ENCODE results near the gene GPRC5B. TPM values are rescaled to one million over a fixed set of nuclear protein-coding genes. Genes with fewer than 3 reads are reported as not detected.

GPRC5B gene
- total RNA-seq, 1 donor = 0.21 TPM

- Histone ChIP-seq H3K27me3 (ENCODE audit: insufficient read depth, low read length) (no peaks in the 10 kb centered on the region), H3K4me3 (ENCODE audit: low read length) (no peak overlapping the region), H3K4me1 (ENCODE audit: insufficient read depth, low read length) (peaks cover 4% of the 10 kb centered on the region), H3K9me3 (ENCODE audit: low read depth, low read length) (no peaks in the 10 kb centered on the region)
Measured at GRCh38 chr16:19909750-19910322, 25.2 kb upstream of the GPRC5B start.

GRCh38 chr16:19908921-19909320 is 24.3 kb upstream of the GPRC5B start:
- Histone ChIP-seq H3K9me3 (ENCODE audit: low read depth, low read length) (no peaks in the 10 kb centered on the region), H3K4me3 (ENCODE audit: low read length) (no peak overlapping the region), H3K27me3 (ENCODE audit: insufficient read depth, low read length) (no peaks in the 10 kb centered on the region), H3K4me1 (ENCODE audit: insufficient read depth, low read length) (peaks cover 4% of the 10 kb centered on the region)

GRCh38 chr16:19907161-19907992 is 22.7 kb upstream of the GPRC5B start:
- H3K4me1 ChIP-seq (ENCODE audit: insufficient read depth, low read length) = peaks cover 4% of the 10 kb centered on the region
- H3K9me3 ChIP-seq (ENCODE audit: low read depth, low read length) = no peaks in the 10 kb centered on the region
- no peak overlapping the region for H3K4me3 ChIP-seq (ENCODE audit: low read length)
- no peaks in the 10 kb centered on the region for H3K27me3 ChIP-seq (ENCODE audit: insufficient read depth, low read length)

GRCh38 chr16:19901164-19901563 is 16.5 kb upstream of the GPRC5B start:
- no peaks in the 10 kb centered on the region for H3K27me3 ChIP-seq (ENCODE audit: insufficient read depth, low read length)
- no peaks in the 10 kb centered on the region for H3K4me1 ChIP-seq (ENCODE audit: insufficient read depth, low read length)
- H3K4me3 ChIP-seq (ENCODE audit: low read length) = no peak overlapping the region
- H3K9me3 ChIP-seq (ENCODE audit: low read depth, low read length) = no peaks in the 10 kb centered on the region

GRCh38 chr16:19899605-19899955 is 14.9 kb upstream of the GPRC5B start:
- Histone ChIP-seq H3K4me3 (ENCODE audit: low read length) (no peak overlapping the region), H3K27me3 (ENCODE audit: insufficient read depth, low read length) (no peaks in the 10 kb centered on the region), H3K9me3 (ENCODE audit: low read depth, low read length) (no peaks in the 10 kb centered on the region), H3K4me1 (ENCODE audit: insufficient read depth, low read length) (no peaks in the 10 kb centered on the region)

- H3K4me1 ChIP-seq (ENCODE audit: insufficient read depth, low read length) = no peaks in the 10 kb centered on the region
- no peaks in the 10 kb centered on the region for H3K27me3 ChIP-seq (ENCODE audit: insufficient read depth, low read length)
Measured at GRCh38 chr16:19898924-19899604, 14.4 kb upstream of the GPRC5B start.

GRCh38 chr16:19898166-19898565 is 13.5 kb upstream of the GPRC5B start:
- Histone ChIP-seq H3K27me3 (ENCODE audit: insufficient read depth, low read length) (no peaks in the 10 kb centered on the region), H3K4me1 (ENCODE audit: insufficient read depth, low read length) (no peaks in the 10 kb centered on the region), H3K9me3 (ENCODE audit: low read depth, low read length) (no peaks in the 10 kb centered on the region), H3K4me3 (ENCODE audit: low read length) (no peak overlapping the region)

More at GRCh38 chr16:19898924-19899604, 14.4 kb upstream of the GPRC5B start:
- Histone ChIP-seq H3K9me3 (ENCODE audit: low read depth, low read length) (no peaks in the 10 kb centered on the region), H3K4me3 (ENCODE audit: low read length) (no peak overlapping the region)

- H3K4me1 ChIP-seq (ENCODE audit: insufficient read depth, low read length) = no peaks in the 10 kb centered on the region
- no peaks in the 10 kb centered on the region for H3K27me3 ChIP-seq (ENCODE audit: insufficient read depth, low read length)
- H3K4me3 ChIP-seq (ENCODE audit: low read length) = no peak overlapping the region
- no peaks in the 10 kb centered on the region for H3K9me3 ChIP-seq (ENCODE audit: low read depth, low read length)
Measured at GRCh38 chr16:19896951-19897350, 12.3 kb upstream of the GPRC5B start.

- no peak overlapping the region for H3K4me3 ChIP-seq (ENCODE audit: low read length)
- H3K4me1 ChIP-seq (ENCODE audit: insufficient read depth, low read length) = no peaks in the 10 kb centered on the region
- H3K9me3 ChIP-seq (ENCODE audit: low read depth, low read length) = no peaks in the 10 kb centered on the region
- H3K27me3 ChIP-seq (ENCODE audit: insufficient read depth, low read length) = no peaks in the 10 kb centered on the region
Measured at GRCh38 chr16:19894586-19894985, 9.9 kb upstream of the GPRC5B start.

GRCh38 chr16:19892902-19893301 is 8.3 kb upstream of the GPRC5B start:
- Histone ChIP-seq H3K4me1 (ENCODE audit: insufficient read depth, low read length) (no peaks in the 10 kb centered on the region), H3K4me3 (ENCODE audit: low read length) (no peak overlapping the region), H3K27me3 (ENCODE audit: insufficient read depth, low read length) (no peaks in the 10 kb centered on the region), H3K9me3 (ENCODE audit: low read depth, low read length) (no peaks in the 10 kb centered on the region)

- peaks cover 8% of the 10 kb centered on the region for H3K4me1 ChIP-seq (ENCODE audit: insufficient read depth, low read length)
- H3K4me3 ChIP-seq (ENCODE audit: low read length) = no peak overlapping the region
- H3K27me3 ChIP-seq (ENCODE audit: insufficient read depth, low read length) = peaks cover 3% of the 10 kb centered on the region
- H3K9me3 ChIP-seq (ENCODE audit: low read depth, low read length) = no peaks in the 10 kb centered on the region
Measured at GRCh38 chr16:19890901-19891300, 6.3 kb upstream of the GPRC5B start.

GRCh38 chr16:19888834-19889233 is 4.2 kb upstream of the GPRC5B start:
- no peaks in the 10 kb centered on the region for H3K9me3 ChIP-seq (ENCODE audit: low read depth, low read length)
- H3K4me1 ChIP-seq (ENCODE audit: insufficient read depth, low read length) = peaks cover 18% of the 10 kb centered on the region
- H3K4me3 ChIP-seq (ENCODE audit: low read length) = no peak overlapping the region
- H3K27me3 ChIP-seq (ENCODE audit: insufficient read depth, low read length) = peaks cover 12% of the 10 kb centered on the region

GRCh38 chr16:19886073-19886941 is 1.7 kb upstream of the GPRC5B start:
- H3K4me3 ChIP-seq (ENCODE audit: low read length) = no peak overlapping the region

GRCh38 chr16:19885451-19886072 is 914 bp upstream of the GPRC5B start:
- H3K4me1 ChIP-seq (ENCODE audit: insufficient read depth, low read length) = peaks cover 23% of the 10 kb centered on the region
- H3K9me3 ChIP-seq (ENCODE audit: low read depth, low read length) = no peaks in the 10 kb centered on the region
- no peak overlapping the region for H3K4me3 ChIP-seq (ENCODE audit: low read length)
- H3K27me3 ChIP-seq (ENCODE audit: insufficient read depth, low read length) = peaks cover 33% of the 10 kb centered on the region

More at GRCh38 chr16:19886073-19886941, 1.7 kb upstream of the GPRC5B start:
- Histone ChIP-seq H3K9me3 (ENCODE audit: low read depth, low read length) (no peaks in the 10 kb centered on the region), H3K4me1 (ENCODE audit: insufficient read depth, low read length) (peaks cover 23% of the 10 kb centered on the region), H3K27me3 (ENCODE audit: insufficient read depth, low read length) (peaks cover 33% of the 10 kb centered on the region)
